SK-N-SH treated with all-trans-retinoic acid at 6 μM for 48 hours (cell line): ENCODE results near the gene CLINT1.

ENCODE experiments used
- BACH2 ChIP-seq: fragments of 250-450 bp; sonication (Bioruptor Pico); IDR thresholded peaks from 2 replicates; pipeline ENCODE4 v1.9.0; 2021; ENCODE audit warnings: mild to moderate bottlenecking, borderline replicate concordance
- ZFP3 ChIP-seq: fragments of 250-450 bp; sonication (Bioruptor Pico); IDR thresholded peaks from 2 replicates; pipeline ENCODE4 v1.5.0; 2020; ENCODE audit warnings: mild to moderate bottlenecking, moderate library complexity
- ZNF8 ChIP-seq: fragments of 450-650 bp; formaldehyde crosslinking; IDR thresholded peaks from 2 replicates; pipeline ENCODE4 v1.5.0; 2020; ENCODE audit warnings: mild to moderate bottlenecking, moderate library complexity
- TF ChIP-seq, protein P1 (sequence below): fragments of 250-450 bp; sonication (Bioruptor Pico); IDR thresholded peaks from 2 replicates; pipeline ENCODE4 v1.8.0; 2020; ENCODE audit warnings: mild to moderate bottlenecking, moderate library complexity, borderline replicate concordance

DNA sequence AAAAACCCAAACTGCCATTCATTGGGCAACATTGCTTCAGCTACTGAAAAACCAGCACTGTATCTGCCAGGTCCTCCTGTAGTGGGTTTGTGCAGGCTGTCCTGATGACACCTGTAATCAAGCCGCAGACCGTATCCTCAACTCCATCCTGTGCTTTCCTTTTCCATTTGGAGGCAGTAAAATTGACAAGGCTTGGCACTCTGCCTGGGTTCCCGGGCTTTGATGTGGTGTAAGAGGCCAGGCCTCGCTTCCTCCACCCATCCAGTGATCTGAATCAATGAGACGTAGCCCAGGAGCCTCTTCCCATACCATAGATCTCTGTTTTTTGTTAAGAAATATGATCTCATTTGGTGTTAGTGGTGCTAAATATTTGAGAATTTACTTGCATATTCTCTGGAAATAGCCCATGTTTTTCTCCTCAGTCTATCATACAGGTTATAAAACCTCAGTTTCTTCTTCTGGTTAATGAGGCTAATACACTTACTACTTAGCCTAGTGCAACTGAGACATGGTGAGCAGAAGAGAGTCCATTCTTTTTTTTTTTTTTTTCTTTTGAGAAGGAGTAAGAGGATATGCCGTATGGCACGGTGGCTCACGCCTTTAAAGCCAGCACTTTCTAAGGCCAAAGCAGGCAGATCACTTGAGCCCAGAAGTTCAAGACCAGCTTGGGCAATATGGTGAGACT is 80.7 kb downstream of the CLINT1 start:
- TF ChIP-seq ZNF8 (no peak), ZFP3 (CRISPR knock-in tag) (no peak), BACH2 (CRISPR knock-in tag) (no peak)
- TF ChIP-seq, protein P1, sequence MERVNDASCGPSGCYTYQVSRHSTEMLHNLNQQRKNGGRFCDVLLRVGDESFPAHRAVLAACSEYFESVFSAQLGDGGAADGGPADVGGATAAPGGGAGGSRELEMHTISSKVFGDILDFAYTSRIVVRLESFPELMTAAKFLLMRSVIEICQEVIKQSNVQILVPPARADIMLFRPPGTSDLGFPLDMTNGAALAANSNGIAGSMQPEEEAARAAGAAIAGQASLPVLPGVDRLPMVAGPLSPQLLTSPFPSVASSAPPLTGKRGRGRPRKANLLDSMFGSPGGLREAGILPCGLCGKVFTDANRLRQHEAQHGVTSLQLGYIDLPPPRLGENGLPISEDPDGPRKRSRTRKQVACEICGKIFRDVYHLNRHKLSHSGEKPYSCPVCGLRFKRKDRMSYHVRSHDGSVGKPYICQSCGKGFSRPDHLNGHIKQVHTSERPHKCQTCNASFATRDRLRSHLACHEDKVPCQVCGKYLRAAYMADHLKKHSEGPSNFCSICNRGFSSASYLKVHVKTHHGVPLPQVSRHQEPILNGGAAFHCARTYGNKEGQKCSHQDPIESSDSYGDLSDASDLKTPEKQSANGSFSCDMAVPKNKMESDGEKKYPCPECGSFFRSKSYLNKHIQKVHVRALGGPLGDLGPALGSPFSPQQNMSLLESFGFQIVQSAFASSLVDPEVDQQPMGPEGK (CRISPR knock-in tag), result no peak
